GM19328 (cell line): ENCODE results near the gene SCP2D1.
"Not testable (repeated sequence)": the region's sequence is repeated elsewhere in the genome, so short reads cannot be mapped to it uniquely, and the experiment has no call there.

Source experiments
- ATAC-seq: cut with Tn5 transposase; IDR thresholded peaks from one replicate; pipeline ENCODE4 v1.9.1; 2021; ENCODE audit warnings: mild to moderate bottlenecking, moderate library complexity; ENCODE audit not compliant: unreplicated experiment

Gene SCP2D1

DNA sequence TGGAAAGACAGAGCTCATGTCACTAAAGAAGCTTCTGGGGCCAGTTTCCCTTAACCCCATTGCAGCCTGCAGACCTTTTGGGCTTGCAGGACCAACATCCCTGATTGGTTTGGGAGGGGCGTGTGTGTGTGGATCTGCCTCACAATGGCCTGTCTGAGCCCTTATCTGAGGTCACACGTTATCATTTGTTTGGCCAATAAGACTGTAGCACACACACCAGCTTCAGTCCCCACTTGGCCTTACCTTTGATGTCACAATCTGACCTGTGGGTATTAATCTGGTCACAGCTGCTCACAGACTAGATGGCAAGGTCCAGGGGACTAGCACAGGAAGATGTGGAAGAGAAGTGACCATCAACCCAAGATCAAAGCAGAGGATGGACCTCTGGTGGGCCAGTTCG lies at the start of gene SCP2D1:
TSS of gene SCP2D1 (plus strand) at position 301 of the 400 bp plus-strand sequence. CDS start at position 334, 33 bp downstream.
- no peak for ATAC-seq

DNA sequence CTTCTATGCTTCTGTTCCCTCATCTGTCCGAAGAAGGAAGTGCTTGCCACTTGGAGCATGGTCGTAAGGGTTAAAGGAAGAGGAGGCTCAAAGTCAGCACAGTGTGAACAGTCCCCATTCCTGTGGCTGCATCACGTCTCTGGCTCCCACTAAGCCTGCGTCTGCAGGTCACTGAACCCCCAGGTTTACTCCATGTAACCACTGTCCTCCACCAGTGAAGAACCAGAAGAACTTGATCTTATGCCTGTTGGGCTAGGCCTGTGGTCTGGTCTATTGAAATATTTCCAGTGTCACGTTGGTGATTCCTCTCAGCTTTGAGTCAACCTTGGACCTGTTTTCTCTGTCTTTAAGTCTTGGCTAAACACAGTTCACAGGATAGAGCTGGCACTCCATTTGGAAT lies 45.9 kb upstream of the SCP2D1 start:
- no peak for ATAC-seq

DNA sequence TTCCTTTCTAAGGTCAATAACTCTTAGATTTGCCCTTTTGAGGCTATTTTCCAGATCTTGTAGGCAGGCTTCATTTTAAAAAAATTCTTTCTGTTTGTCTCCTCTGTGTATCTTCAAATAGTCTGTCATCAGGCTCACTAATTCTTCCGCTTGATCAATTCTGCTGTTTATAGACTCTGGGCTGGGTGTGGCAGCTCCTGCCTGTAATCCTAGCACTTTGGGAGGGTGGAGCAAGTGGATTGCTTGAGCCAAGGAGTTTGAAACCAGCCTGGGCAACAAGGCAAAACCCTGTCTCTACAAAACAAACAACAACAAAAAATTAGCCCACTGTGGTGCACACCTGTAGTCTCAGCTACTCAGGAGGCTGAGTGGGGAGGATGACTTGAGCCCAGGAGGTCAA lies 40.0 kb upstream of the SCP2D1 start:
- no peak for ATAC-seq

DNA sequence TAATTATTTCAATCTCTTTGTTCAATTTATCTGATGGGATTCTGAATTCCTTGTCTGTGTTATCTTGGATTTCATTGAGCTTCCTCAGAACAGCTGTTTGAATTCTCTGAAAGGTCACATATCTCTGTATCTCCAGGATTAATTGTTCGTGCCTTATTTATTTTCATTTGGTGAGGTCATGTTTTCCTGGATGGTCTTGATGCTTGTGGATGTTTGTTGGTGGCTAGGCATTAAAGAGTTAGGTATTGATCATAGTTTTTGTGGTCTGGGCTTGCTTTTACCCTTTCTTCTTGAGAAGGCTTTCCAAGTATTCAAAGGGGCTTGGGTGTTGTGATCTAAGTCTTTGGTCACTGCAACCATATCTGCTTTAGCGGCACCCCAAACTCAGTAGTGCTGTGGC lies 39.4 kb upstream of the SCP2D1 start:
- no peak for ATAC-seq

DNA sequence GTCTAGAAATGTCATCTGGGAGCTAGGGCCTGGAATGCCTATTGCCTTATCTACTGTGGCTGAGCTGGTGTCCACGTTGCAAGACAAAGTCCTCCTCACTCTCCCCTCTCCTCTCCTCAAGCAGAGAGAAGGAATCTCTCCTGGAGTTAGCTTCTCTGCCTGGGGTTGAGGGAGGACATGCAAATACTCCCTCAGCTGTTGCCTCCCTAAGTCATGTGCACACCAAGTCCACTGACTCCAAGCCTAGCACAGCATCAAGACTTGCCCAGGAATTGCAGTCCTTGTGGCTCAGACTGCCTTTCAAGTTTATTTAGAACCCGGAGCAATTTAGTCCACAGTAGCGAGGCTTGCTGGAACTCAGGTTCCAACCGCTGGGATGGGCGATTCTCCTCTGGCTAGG lies 38.0 kb upstream of the SCP2D1 start:
- ATAC-seq: no peak

DNA sequence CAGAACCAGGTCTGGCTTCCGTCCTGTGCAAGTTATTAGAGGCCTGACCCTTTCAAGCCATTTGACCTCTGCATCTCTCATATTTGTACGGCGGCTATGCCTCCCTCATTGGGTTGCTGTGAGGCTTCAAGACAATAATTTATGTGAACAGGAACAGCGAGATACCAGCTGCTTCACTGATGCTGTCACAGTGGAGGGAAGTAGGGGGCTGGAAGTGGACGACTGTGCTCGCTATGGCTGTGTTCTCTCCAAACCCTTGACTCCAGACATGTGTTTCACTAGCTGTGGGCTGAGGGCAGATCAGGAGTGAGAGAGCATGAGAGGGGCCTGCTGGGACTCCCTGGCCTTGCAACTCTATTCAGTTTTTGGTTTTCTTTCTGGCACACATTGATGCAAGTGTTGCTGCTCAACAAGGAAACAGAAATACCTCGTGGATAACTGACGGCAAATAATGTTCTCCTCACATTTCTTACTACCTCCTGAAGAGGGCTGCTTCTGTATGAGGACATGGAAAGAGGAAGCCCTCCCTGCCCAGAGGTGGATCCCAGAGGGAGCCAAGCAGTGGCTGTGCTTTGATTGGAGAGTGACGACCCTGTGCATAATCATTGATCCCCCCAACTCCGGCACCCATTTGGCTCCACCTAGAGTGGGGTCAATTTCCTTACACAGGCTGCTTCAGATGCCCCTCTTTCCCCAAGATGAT lies 34.7 kb upstream of the SCP2D1 start:
- no peak for ATAC-seq

DNA sequence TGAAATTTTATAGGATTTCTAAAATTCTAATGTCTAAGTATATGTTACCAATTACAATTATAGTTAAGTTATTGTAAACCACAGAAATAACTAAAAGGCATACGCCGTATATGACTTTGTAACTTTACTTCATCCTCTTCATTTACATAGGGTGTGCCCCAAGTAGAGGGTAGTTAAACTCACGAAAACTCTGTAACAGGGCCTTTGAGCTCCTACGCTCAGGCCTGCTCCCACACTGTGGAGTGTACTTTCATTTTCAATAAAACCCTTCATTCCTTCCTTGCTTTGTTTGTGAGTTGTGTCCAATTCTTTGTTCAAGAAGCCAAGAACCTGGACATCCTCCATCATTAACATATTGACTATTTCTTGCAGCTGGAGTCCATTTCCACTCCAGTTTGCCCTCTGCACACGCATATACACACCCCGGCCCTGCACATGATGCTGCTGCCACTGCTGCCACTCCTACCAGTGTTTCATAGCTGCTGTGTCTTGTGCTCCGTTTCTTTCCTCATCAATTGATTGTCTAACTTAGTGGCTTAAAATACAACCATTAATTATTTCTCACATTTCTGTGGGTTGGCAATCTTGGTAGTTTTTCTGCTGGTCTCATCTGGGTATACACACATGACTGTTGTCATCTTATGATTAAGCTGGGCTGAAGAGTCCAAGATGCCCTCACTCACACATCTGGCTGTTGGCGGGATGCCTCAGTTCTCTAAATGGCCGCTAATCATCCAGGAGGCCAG lies 33.0 kb upstream of the SCP2D1 start:
- no peak for ATAC-seq

DNA sequence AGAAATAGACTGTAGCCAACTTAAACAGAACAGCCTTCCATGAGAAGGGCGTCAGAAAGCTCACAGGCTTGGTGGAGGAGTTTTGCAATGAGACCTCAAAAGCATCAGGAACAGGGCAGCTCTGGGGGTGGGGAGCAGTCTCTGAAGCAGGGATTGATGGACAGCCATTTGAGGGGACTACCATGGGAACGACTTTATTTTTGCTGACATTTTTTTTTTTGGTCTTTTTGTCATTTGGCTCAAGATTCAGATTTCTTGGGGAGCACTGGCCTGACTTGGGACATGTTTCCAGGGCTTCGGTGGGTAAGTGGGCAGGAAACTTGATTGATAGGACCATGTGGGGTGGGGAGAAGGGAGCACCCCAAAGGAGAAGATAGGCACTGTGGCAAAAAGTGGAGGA lies 32.1 kb upstream of the SCP2D1 start:
- no peak for ATAC-seq

DNA sequence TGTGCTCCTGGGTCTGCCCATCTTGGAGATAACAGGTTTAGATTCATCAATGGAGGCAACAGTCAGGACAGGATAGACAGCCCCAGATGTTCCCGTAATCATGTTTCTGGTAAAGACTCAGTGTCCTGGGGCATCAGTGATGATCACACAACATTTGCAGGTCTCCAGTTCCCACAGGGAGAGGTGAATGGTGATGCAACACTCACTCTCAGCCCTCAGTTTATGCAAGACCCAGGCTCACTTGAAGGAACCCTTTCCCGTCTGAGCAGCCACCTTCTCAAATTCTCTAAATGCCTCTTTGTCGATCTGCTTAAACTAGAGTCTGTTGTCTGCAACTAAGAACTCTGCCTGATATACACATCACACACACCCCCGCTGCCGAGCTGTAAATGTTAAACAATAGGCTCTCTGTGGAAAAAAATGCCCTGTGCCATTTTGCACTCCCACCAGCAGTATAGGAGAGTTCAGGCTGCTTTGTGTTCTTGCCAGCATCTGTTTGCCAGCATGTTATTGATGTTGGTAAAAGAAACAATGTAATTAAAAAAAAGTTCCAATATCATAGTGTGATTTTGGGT lies 30.1 kb upstream of the SCP2D1 start:
- ATAC-seq: no peak

DNA sequence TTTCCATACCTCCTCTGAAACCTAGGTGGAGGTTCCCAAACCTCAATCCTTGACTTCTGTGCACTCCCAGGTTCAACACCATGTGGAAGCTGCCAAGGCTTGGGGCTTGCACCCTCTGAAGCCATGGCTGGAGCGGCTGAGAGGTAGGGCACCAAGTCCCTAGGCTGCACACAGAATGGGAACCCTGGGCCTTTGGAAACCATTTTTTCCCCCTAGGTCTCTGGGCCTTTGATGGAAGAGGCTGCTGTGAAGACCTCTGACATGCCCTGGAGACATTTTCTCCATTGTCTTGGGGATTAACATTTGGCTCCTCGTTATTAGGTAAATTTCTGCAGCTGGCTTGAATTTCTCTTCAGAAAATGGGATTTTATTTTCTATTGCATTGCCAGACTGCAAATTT lies 26.5 kb upstream of the SCP2D1 start:
- not testable (repeated sequence) for ATAC-seq

DNA sequence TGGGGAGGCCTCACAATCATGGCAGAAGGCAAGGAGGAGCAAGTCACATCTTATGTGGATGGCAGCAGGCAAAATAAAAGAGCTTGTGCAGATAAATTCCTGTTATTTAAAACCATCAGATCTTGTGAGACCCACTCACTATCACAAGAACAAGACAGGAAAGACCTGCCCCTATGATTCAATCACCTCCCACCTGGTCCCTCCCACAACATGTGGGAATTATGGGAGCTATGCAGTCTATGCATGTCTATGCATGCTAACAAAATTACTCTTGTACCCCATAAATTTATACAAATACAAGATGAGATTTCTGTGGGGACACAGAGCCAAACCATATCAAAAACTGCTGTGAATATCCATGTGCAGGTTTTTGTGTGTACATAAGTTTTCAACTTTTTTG lies 25.6 kb upstream of the SCP2D1 start:
- ATAC-seq: no peak

DNA sequence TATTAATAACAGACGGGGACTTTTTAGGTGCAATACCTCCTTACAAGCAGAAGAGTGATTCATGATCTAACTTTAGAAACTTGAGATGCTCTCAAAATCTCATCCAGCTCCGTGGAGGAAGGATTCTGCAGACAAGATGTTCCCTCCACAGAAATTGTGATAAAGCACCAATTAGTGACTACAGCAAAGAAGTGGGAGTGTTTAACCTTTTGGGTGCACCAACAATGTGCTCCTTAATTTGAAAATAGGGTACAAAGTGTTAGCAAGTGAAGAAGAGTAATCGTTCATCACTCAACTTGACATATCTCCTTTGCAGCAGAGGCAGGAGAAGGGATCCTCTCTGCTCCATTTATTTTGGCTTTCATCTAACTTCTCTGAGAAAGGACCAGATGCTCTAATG lies 22.8 kb upstream of the SCP2D1 start:
- ATAC-seq: no peak

DNA sequence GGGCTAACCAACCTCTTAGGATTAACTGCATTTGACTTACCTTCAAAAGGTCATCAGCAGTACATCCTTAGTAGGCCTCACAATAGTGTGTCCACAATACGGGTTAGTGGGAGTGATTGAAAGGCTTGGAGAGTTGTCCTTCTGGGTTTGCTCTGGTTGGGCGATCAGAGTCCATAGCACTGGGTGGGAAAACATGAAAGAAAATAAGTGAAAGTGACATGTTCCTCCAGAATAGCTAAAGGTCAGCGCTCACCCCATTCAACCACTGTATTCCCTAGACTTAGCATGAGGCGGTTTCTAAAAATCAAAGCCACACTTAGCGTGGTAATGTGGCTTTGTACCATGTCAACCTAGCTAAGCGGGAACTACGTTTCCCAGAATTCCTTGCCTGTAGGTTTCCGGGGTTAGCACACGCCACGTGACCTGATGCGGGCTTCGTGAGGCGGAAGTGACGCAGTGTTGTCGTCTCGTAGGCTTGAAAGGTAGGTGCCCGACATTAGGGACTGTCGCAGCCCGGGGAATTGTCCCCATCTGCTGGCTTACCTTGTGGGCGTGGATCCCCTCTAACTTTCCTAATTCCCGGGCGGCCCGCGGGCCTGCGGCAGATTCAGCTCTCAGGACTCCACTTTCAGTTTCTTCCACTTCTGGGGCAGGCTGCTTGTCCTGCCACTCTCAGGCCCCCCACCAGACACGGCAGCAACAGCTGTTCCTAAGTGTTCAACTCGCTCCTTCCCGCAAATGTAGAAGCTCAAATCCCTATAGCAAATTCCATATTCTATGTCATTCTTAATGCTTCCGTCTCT lies 19.8 kb upstream of the SCP2D1 start:
- peak; percentile 93 for ATAC-seq

DNA sequence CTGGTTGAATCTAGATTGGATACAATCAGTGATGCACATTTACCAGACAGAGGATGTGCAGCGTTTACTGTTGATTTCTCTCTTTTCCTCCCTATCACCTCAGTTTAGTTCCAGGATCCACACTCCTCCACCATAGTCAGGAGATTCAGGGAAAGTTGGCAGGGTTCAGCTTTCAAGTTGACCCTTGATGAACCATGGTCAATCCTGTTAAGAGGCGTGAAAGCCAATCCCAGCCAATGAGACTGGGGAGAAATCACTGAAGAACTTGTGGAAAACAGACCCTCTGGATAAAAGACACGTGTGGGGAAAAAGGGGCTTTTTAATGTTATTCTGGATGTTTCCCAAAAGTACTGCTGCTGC lies 19.2 kb upstream of the SCP2D1 start:
- ATAC-seq: peak; percentile 8

DNA sequence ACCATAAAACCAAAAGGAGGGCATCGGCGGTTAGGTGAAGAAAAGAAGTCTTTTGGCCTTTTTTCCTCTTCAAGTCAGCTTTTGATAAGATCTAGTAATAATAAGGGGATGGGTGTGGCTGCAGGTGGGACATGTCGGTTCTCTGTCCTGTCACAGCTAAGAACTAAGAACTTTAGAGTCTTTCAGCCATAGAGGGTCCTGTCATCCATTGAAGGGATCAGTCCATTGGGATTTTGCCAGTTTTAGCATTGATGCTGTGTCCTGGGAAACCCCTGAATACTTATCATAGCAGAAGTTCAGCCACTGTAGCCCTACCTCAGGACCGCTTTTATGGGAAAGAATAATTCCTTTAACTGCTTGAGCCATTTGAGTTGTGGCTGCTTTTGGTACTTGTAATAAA lies 18.2 kb upstream of the SCP2D1 start:
- ATAC-seq: no peak

DNA sequence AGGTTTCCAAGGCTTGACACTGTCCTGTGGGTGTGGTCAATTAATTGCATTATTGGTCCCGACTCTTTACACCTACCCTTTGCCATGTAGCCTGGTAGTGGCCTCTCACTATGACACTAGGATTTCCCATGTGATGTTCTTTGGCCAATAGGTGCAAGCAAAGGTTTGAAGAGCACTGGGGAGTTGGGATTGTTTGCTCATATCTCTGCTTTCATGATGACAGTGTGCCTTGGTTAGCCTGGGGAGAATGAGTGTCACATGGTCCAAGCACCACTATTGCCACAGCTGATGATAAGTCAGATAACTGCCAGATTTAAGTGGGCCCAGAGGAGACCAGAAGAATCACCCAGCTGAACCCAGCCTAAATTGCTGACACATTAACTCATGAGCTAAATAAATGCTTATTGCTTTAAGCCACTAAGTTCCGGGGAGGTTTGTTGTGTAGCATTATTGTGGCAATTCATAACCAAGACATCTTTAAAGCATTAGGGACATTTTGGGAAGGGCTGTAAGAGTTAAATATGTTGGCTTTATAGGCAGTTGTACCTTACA lies 17.2 kb upstream of the SCP2D1 start:
- no peak for ATAC-seq

DNA sequence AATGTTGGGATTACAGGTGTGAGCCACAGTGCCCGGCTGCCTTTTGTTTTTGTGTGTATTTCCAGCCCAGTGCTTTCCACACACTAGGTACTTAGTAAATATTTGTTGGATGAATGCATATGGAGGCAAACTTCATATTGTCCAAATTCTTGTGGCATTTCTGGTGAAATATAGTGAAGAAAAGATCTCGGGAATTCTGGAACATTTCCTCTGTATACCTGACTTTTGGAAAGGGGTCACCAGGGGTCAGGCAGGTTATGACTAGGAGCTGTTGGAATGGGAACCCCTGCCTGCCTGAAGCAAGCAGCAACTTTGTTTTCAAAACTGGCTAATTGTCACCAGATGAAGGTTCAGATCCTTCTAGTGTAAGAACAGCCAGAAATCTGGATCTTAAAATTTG lies 12.1 kb upstream of the SCP2D1 start:
- no peak for ATAC-seq

DNA sequence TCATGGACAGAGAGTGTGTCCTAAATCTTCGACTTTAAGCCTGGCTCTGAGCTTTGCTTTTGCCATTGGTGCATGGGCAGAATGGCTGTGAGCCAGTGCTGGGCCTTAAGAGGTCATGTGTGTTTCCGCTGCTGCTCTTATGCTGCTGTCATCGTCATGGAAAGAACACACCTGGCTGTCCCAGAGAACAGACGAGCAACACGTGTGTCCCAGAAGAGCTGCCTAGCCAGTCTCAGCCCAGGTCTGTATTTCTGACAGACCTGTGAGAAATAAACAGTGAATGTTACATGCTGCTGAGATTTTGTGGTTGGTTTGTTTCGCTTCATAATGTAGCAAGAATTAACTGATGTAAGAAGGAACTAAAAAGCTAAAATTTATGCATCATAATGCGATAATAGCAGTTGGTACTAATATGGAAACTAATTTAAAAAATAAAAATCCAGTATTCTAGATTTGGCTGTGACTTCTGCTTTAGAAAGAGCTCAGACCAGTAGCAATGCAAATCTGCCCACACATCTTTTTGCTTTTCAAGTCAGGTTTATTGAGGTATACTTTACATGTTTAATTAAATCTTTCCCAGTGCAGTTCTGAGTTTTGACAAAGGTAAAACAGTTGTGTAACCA lies 11.5 kb upstream of the SCP2D1 start:
- no peak for ATAC-seq

DNA sequence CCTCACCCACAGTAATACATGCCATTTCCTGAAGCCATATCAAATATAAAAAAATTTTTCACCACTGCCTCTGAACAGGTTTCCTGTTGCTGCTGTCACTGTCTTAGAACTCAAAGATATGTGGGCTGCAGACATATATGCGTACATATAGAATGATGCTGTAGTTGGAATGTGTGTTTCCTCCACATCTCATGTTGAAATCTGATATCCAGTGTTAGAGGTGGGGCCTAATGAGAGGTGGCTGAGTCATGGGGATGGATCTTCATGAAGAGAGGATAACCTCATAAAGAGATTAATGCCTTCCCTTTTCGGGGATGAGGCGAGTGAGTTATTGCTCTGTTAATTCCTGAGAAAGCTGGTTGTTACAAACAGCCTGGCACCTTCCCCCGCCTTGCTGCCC lies 7.7 kb upstream of the SCP2D1 start:
- ATAC-seq: no peak

DNA sequence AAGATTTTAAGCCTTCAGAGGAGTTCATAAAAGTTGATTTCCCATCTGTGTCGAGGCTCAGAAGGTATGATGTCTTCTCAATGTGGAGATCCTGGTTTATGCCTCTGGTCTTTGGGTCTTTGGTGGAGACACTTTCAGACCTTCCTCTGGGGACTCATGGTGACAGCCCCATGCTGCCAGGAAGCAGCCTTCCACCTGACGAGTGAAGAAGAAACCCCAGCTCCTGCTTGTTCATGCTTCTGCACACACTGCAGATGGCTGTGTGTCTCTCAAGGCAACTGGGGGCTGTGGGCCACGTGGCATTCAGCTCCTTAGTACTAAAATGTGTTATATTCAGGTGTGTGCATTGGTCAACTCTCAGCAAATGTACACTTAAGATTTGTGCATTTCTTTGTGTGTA lies 4.9 kb upstream of the SCP2D1 start:
- ATAC-seq: no peak

DNA sequence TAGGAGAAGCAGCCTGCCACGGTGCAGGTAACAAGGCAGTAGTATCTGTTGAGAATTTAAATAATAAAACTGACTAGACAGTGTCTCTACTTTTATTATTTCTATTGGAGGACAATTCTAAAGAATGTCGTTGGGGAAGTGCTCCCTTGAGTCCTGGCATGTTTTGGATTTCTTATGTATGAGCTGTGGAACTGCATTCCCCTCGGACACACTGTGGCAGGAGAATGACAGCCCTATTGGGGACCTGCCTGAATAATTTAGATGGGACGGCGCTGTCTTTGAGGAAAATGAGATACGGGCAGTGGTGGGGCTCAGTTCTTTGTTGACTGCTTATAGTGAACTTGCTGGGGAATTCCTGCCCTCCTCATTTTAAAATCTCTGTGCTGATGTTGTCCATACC lies 2.4 kb upstream of the SCP2D1 start:
- ATAC-seq: no peak
